HEK293 (cell line): ENCODE data around the gene CDK5R2.

Experiments used
- CTCF ChIA-PET: fragments of 350-600 bp; formaldehyde crosslinking; extraction: SDS; loops from one replicate; lab custom pipeline; 2021; ENCODE audit warnings: antibody characterized with exemption; lab: Yijun Ruan, JAX
- POLR2A ChIA-PET: fragments of 300-600 bp; formaldehyde crosslinking; extraction: SDS; loops from one replicate; lab custom pipeline; 2020; ENCODE audit warnings: antibody characterized with exemption, inconsistent platforms; lab: Yijun Ruan, JAX
- H3K27ac ChIP-seq: fragments of 200-500 bp; sonication (Bioruptor generic); 2 replicates; pipeline ENCODE4 v1.5.1; 2014; ENCODE audit warnings: low read depth, low read length, control low read depth, inconsistent platforms; ENCODE audit errors: extremely low read depth
- H3K36me3 ChIP-seq, 2 experiments: fragments of 200-500 bp in 1 of 2; sonication (Bioruptor generic) in 1 of 2; 1 replicate in 1 of 2; 2 replicates in 1 of 2; pipeline ENCODE4 v1.5.1; 2014 to 2017; ENCODE audit warnings: inconsistent platforms in 2 of 2, low read length in 2 of 2; ENCODE audit not compliant: control insufficient read depth in 2 of 2, insufficient read depth in 1 of 2
- H3K4me1 ChIP-seq: fragments of 200-500 bp; sonication (Bioruptor generic); 2 replicates; pipeline ENCODE4 v1.5.1; 2014; ENCODE audit warnings: mild to moderate bottlenecking, low read length, inconsistent platforms; ENCODE audit not compliant: control insufficient read depth, insufficient read depth
- H3K4me3 ChIP-seq: 2 replicates; pipeline ENCODE4 v1.5.1; 2011; ENCODE audit warnings: low read depth, mild to moderate bottlenecking, control low read depth, low read length, moderate library complexity
- H3K9me3 ChIP-seq: fragments of 200-500 bp; sonication (Bioruptor generic); 2 replicates; pipeline ENCODE4 v1.5.1; 2014; ENCODE audit warnings: low read depth, low read length, inconsistent platforms; ENCODE audit not compliant: control insufficient read depth, insufficient read depth
- BCL11A ChIP-seq: fragments of 450-650 bp; formaldehyde crosslinking; IDR thresholded peaks from 2 replicates; pipeline ENCODE4 v1.5.1; 2016; ENCODE audit warnings: low read depth, missing biosample characterization, missing genetic modification characterization
- GLI2 ChIP-seq: fragments of 450-650 bp; formaldehyde crosslinking; IDR thresholded peaks from 2 replicates; pipeline ENCODE4; 2017; ENCODE audit warnings: missing biosample characterization, missing genetic modification characterization, low read depth, borderline replicate concordance
- KLF9 ChIP-seq: fragments of 450-650 bp; formaldehyde crosslinking; IDR thresholded peaks from 2 replicates; pipeline ENCODE4 v1.5.1; 2016; ENCODE audit warnings: missing biosample characterization, missing genetic modification characterization, low read depth
- OSR2 ChIP-seq: fragments of 450-650 bp; formaldehyde crosslinking; IDR thresholded peaks from 2 replicates; pipeline ENCODE4 v1.5.1; 2016; ENCODE audit warnings: missing biosample characterization, missing genetic modification characterization
- YY2 ChIP-seq: fragments of 450-650 bp; formaldehyde crosslinking; IDR thresholded peaks from 2 replicates; pipeline ENCODE4 v1.5.1; 2016; ENCODE audit warnings: missing biosample characterization, missing genetic modification characterization
- ZNF133 ChIP-seq: fragments of 450-650 bp; formaldehyde crosslinking; IDR thresholded peaks from 2 replicates; pipeline ENCODE4 v1.5.1; 2016; ENCODE audit warnings: missing biosample characterization, missing genetic modification characterization
- ZNF140 ChIP-seq: fragments of 450-650 bp; formaldehyde crosslinking; IDR thresholded peaks from 2 replicates; pipeline ENCODE4 v1.5.1; 2016; ENCODE audit warnings: missing biosample characterization, missing genetic modification characterization
- ZNF175 ChIP-seq: fragments of 450-650 bp; formaldehyde crosslinking; IDR thresholded peaks from 2 replicates; pipeline ENCODE4 v1.5.1; 2016; ENCODE audit warnings: missing biosample characterization, missing genetic modification characterization
- ZNF335 ChIP-seq: fragments of 450-650 bp; formaldehyde crosslinking; conservative IDR thresholded peaks from 2 replicates; pipeline ENCODE4 v1.5.1; 2016; ENCODE audit warnings: missing biosample characterization, missing genetic modification characterization
- ZNF341 ChIP-seq: fragments of 450-650 bp; formaldehyde crosslinking; IDR thresholded peaks from 2 replicates; pipeline ENCODE4; 2016; ENCODE audit warnings: low read depth, missing biosample characterization, missing genetic modification characterization
- ZNF423 ChIP-seq: fragments of 450-650 bp; formaldehyde crosslinking; IDR thresholded peaks from 2 replicates; pipeline ENCODE4 v1.5.1; 2016; ENCODE audit warnings: missing biosample characterization, missing genetic modification characterization
- ZNF514 ChIP-seq: fragments of 450-650 bp; formaldehyde crosslinking; IDR thresholded peaks from 2 replicates; pipeline ENCODE4 v1.5.1; 2016; ENCODE audit warnings: missing biosample characterization, missing genetic modification characterization
- ZNF521 ChIP-seq: fragments of 450-650 bp; formaldehyde crosslinking; IDR thresholded peaks from 2 replicates; pipeline ENCODE4 v1.5.1; 2017; ENCODE audit warnings: missing biosample characterization, mild to moderate bottlenecking, missing genetic modification characterization
- ZNF548 ChIP-seq: fragments of 450-650 bp; formaldehyde crosslinking; IDR thresholded peaks from 2 replicates; pipeline ENCODE4 v1.5.1; 2016; ENCODE audit warnings: missing biosample characterization, missing genetic modification characterization
- ZNF555 ChIP-seq: fragments of 450-650 bp; formaldehyde crosslinking; conservative IDR thresholded peaks from 2 replicates; pipeline ENCODE4 v1.5.1; 2017; ENCODE audit warnings: missing biosample characterization, mild to moderate bottlenecking, missing genetic modification characterization, inconsistent platforms
- ZNF561 ChIP-seq: fragments of 450-650 bp; IDR thresholded peaks from 2 replicates; pipeline ENCODE4 v1.5.1; 2018; ENCODE audit warnings: missing biosample characterization, missing genetic modification characterization, borderline replicate concordance
- ZNF600 ChIP-seq: fragments of 450-650 bp; formaldehyde crosslinking; IDR thresholded peaks from 2 replicates; pipeline ENCODE4 v1.5.1; 2016; ENCODE audit warnings: missing biosample characterization, missing genetic modification characterization
- ZNF621 ChIP-seq: fragments of 450-650 bp; formaldehyde crosslinking; IDR thresholded peaks from 2 replicates; pipeline ENCODE4 v1.5.1; 2017; ENCODE audit warnings: missing biosample characterization, missing genetic modification characterization
- ZNF76 ChIP-seq: fragments of 450-650 bp; formaldehyde crosslinking; IDR thresholded peaks from 2 replicates; pipeline ENCODE4; 2016; ENCODE audit warnings: low read depth, missing biosample characterization, missing genetic modification characterization, borderline replicate concordance
- ZNF776 ChIP-seq: fragments of 450-650 bp; formaldehyde crosslinking; IDR thresholded peaks from 2 replicates; pipeline ENCODE4 v1.5.0; 2017; ENCODE audit warnings: missing biosample characterization, missing genetic modification characterization, borderline replicate concordance
- ZXDB ChIP-seq: fragments of 450-650 bp; formaldehyde crosslinking; IDR thresholded peaks from 2 replicates; pipeline ENCODE4 v1.5.1; 2016; ENCODE audit warnings: missing biosample characterization, missing genetic modification characterization
- TF ChIP-seq, protein P1 (sequence below): fragments of 450-650 bp; formaldehyde crosslinking; IDR thresholded peaks from 2 replicates; pipeline ENCODE4 v1.5.1; 2017; ENCODE audit warnings: missing biosample characterization, missing genetic modification characterization
- TF ChIP-seq, protein P2 (sequence below): fragments of 450-650 bp; formaldehyde crosslinking; IDR thresholded peaks from 2 replicates; pipeline ENCODE4 v1.5.1; 2016; ENCODE audit warnings: missing biosample characterization, missing genetic modification characterization, low read depth
- TF ChIP-seq, protein P3 (sequence below): fragments of 450-650 bp; formaldehyde crosslinking; IDR thresholded peaks from 2 replicates; pipeline ENCODE4 v1.5.1; 2016; ENCODE audit warnings: missing biosample characterization, missing genetic modification characterization
- TF ChIP-seq, protein P4 (sequence below): fragments of 450-650 bp; formaldehyde crosslinking; IDR thresholded peaks from 2 replicates; pipeline ENCODE4 v1.5.1; 2016; ENCODE audit warnings: missing biosample characterization, missing genetic modification characterization

The CDK5R2 gene

DNA sequence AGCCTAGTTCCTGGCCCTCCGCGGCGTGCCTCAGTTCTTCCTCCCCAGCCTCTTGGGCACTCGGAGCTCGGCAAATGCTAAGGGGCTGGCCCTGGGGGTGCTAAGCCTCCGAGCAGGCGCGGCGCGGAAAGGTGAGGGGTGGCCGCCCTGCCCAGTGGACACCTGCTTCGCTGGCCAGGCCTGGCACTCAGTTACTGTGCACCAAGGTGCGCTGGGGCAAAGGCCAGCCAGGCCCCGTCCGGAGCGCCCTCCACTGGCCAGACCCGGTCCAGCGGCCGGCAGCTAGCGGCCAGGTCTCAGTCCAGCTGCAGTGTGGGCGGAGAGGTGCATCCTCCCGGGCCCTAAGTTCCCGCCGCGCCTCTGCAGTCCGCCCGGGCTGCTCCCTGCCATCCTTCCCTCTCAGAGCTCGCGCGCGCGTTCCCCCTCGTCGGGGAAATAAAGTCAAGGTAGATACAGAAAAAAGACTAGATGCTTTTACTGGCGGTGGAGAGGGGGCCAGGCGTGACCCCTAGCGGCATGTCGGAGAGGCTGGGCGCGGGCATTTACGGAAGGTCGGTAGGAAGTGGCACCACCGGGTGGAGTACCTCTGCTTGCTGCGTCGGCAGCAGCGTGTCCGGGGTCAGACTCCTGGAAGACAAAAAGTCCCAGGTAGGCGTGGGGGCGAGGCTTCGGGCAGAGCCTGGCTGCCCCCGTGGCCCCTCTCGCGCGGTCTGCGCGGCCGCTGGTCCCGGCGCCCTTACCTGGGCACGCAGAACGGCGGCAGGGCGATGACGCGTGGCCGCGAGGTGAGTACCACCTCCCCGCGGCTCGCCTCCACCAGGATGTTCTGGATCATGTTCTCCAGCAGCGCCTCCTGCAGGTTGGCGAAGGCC lies 43.2 kb downstream of the CDK5R2 start (continued):
- no peak for TF ChIP-seq ZNF140 (tag by site-specific recombination)
- TF ChIP-seq, all 188 proteins: peak for 25

DNA sequence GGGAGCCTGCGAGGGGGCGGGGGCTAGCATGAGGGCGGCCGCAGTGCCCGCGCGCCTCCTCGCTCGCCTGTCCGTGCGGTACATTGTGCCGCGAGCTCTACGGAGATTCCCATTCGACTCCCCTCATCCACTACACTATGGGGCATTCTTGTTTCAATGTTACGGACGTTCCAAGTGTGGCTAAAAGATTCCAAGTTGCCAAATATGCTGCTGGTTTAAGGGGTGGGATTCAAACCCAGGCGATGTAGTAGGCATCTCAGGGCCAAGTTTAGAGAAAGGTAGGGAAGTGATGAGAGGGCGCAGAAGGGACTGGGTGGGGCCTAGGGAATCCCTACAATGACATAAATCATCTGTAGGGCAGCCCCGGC lies 43.8 kb downstream of the CDK5R2 start:
- Histone ChIP-seq H3K4me1 (no peaks in the 10 kb centered on the region), H3K4me3 (no peak overlapping the region; the same call in 1 of the 2 replicates), H3K27ac (no peak overlapping the region), H3K9me3 (no peaks in the 10 kb centered on the region), H3K36me3 (no peaks in the 10 kb centered on the region)
- POLR2A ChIA-PET: no interaction called here
- CTCF ChIA-PET: interaction anchor here (0.7 to 3.9 kb wide), 16 partner anchors 9 to 157 kb away, joined by 3 to 31 read pairs (median 3); partner anchors contain the start of gene CDK5R2
- TF ChIP-seq GLI2 (tag by site-specific recombination): no peak
- TF ChIP-seq ZNF335: peak; percentile 100
- no peak for TF ChIP-seq ZNF514 (tag by site-specific recombination)
- TF ChIP-seq, protein P1, sequence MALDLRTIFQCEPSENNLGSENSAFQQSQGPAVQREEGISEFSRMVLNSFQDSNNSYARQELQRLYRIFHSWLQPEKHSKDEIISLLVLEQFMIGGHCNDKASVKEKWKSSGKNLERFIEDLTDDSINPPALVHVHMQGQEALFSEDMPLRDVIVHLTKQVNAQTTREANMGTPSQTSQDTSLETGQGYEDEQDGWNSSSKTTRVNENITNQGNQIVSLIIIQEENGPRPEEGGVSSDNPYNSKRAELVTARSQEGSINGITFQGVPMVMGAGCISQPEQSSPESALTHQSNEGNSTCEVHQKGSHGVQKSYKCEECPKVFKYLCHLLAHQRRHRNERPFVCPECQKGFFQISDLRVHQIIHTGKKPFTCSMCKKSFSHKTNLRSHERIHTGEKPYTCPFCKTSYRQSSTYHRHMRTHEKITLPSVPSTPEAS (tag by site-specific recombination): no peak
- TF ChIP-seq ZNF423 (tag by site-specific recombination): no peak
- no peak for TF ChIP-seq ZXDB
- TF ChIP-seq ZNF621 (tag by site-specific recombination): no peak
- TF ChIP-seq, protein P2, sequence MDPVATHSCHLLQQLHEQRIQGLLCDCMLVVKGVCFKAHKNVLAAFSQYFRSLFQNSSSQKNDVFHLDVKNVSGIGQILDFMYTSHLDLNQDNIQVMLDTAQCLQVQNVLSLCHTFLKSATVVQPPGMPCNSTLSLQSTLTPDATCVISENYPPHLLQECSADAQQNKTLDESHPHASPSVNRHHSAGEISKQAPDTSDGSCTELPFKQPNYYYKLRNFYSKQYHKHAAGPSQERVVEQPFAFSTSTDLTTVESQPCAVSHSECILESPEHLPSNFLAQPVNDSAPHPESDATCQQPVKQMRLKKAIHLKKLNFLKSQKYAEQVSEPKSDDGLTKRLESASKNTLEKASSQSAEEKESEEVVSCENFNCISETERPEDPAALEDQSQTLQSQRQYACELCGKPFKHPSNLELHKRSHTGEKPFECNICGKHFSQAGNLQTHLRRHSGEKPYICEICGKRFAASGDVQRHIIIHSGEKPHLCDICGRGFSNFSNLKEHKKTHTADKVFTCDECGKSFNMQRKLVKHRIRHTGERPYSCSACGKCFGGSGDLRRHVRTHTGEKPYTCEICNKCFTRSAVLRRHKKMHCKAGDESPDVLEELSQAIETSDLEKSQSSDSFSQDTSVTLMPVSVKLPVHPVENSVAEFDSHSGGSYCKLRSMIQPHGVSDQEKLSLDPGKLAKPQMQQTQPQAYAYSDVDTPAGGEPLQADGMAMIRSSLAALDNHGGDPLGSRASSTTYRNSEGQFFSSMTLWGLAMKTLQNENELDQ (tag by site-specific recombination): no peak
- TF ChIP-seq, protein P3, sequence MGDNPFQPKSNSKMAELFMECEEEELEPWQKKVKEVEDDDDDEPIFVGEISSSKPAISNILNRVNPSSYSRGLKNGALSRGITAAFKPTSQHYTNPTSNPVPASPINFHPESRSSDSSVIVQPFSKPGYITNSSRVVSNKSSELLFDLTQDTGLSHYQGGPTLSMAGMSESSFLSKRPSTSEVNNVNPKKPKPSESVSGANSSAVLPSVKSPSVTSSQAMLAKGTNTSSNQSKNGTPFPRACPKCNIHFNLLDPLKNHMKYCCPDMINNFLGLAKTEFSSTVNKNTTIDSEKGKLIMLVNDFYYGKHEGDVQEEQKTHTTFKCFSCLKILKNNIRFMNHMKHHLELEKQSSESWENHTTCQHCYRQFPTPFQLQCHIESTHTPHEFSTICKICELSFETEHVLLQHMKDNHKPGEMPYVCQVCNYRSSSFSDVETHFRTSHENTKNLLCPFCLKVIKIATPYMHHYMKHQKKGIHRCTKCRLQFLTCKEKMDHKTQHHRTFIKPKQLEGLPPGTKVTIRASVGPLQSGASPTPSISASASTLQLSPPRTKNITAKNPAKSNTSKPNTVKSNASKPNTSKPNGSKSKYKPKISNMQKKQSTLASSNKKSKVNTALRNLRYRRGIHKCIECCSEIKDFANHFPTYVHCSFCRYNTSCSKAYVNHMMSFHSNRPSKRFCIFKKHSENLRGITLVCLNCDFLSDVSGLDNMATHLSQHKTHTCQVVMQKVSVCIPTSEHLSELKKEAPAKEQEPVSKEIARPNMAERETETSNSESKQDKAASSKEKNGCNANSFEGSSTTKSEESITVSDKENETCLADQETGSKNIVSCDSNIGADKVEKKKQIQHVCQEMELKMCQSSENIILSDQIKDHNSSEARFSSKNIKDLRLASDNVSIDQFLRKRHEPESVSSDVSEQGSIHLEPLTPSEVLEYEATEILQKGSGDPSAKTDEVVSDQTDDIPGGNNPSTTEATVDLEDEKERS (tag by site-specific recombination): no peak
- TF ChIP-seq ZNF133: no peak
- no peak for TF ChIP-seq YY2
- TF ChIP-seq ZNF555: no peak
- TF ChIP-seq ZNF600 (tag by site-specific recombination): no peak; the same call in 1 of the 2 replicates
- no peak for TF ChIP-seq ZNF561 (tag by site-specific recombination)
- no peak for TF ChIP-seq ZNF521
- TF ChIP-seq, protein P4, sequence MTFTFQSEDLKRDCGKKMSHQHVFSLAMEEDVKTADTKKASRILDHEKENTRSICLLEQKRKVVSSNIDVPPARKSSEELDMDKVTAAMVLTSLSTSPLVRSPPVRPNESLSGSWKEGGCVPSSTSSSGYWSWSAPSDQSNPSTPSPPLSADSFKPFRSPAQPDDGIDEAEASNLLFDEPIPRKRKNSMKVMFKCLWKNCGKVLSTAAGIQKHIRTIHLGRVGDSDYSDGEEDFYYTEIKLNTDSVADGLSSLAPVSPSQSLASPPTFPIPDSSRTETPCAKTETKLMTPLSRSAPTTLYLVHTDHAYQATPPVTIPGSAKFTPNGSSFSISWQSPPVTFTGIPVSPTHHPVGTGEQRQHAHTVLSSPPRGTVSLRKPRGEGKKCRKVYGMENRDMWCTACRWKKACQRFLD (tag by site-specific recombination): no peak
- no peak for TF ChIP-seq ZNF548 (tag by site-specific recombination)
- no peak for TF ChIP-seq ZNF175
- no peak for TF ChIP-seq ZNF76 (tag by site-specific recombination)
- peak; percentile 34; the same call in 1 of the 2 replicates for TF ChIP-seq KLF9 (tag by site-specific recombination)
- TF ChIP-seq BCL11A (tag by site-specific recombination): no peak
- no peak for TF ChIP-seq ZNF341 (tag by site-specific recombination)
- no peak for TF ChIP-seq OSR2 (tag by site-specific recombination)
- TF ChIP-seq ZNF776 (tag by site-specific recombination): no peak
